Psoas muscle (tissue), 8 donors: ENCODE measurements around the gene AFAP1. TPM values are rescaled to one million over a fixed set of nuclear protein-coding genes. Genes with fewer than 3 reads are reported as not detected.

Experiments
- ATAC-seq, 4 donors: fragments of 200-7000 bp; cut with Tn5 transposase; one replicate each; pipeline ENCODE4 v1.9.1; 2020; ENCODE audit warnings: moderate library complexity in 3 of 4, mild to moderate bottlenecking in 2 of 4
- DNase-seq, 2 donors: peaks; one replicate each; pipeline ENCODE4 v3.0.0-alpha.2; 2020
- H3K27ac ChIP-seq: fragments of 200-600 bp; one replicate; pipeline ENCODE4 v1.8.0; 2022
- H3K27me3 ChIP-seq, 3 donors: fragments of 200-600 bp in 1 of 3; one replicate each; pipeline versions ENCODE4 v1.6.1 to v1.8.0; 2013 to 2022; ENCODE audit warnings: low read length in 2 of 3, mild to moderate bottlenecking in 2 of 3, moderate library complexity in 1 of 3; ENCODE audit not compliant: insufficient read depth in 3 of 3
- H3K36me3 ChIP-seq, 2 donors: fragments of 200-600 bp in 1 of 2; one replicate each; pipeline versions ENCODE4 v1.6.1 to v1.8.0; 2013 to 2022; ENCODE audit warnings: low read depth in 1 of 2, mild to moderate bottlenecking in 1 of 2, moderate library complexity in 1 of 2; ENCODE audit not compliant: insufficient read depth in 1 of 2
- H3K4me1 ChIP-seq: fragments of 200-600 bp; one replicate; pipeline ENCODE4 v1.8.0; 2022
- H3K4me3 ChIP-seq: fragments of 200-600 bp; one replicate; pipeline ENCODE4 v1.8.0; 2022; ENCODE audit warnings: mild to moderate bottlenecking
- H3K9me3 ChIP-seq: fragments of 200-600 bp; one replicate; pipeline ENCODE4 v1.8.0; 2022
- WGBS, 3 donors: extraction: QIAGEN DNeasy Blood & Tissue Kit; methylation state at CpG; one replicate each; pipeline versions ENCODE4 v1.1.6 to v1.1.7; 2013; 5-methylcytosine and 5-hydroxymethylcytosine counted together
- intact Hi-C, 2 donors: fragments of 100-400 bp; cut with DNase I; formaldehyde crosslinking; loops; one replicate each; pipeline versions ENCODE4 v1.11.0 to v1.14.2; 2022
- polyA plus RNA-seq, 3 donors: library from polyadenylated mRNA; stranded (reverse); fragments of 200-250 nt; gene quantifications; one replicate each; pipeline ENCODE4 v1.2.3, GENCODE V29; 2013
- total RNA-seq, 4 donors: library from RNA; stranded (reverse); fragmentation: NEBNext Ultra II Directional in 2 of 4; extraction: Animal tissue kit (Norgen Biotek cat#: 25700) in 2 of 4; gene quantifications; one replicate each; pipeline versions ENCODE4 v1.2.1 to v1.2.4, GENCODE V29; 2021 to 2023
- TF ChIP-seq, protein P1 (sequence below): fragments of 200-600 bp; IDR thresholded peaks from one replicate; pipeline ENCODE4 v1.8.0; 2022; ENCODE audit warnings: antibody characterized with exemption
- donor health status: healthy with polysubstance abuse.
- donor health status: DM: no; HTN: no; CAD: no; lungs with moderate emphysema.
- donor health status: Bipolar disorder and iron deficiency.
- donor health status: healthy.
- donor health status: DM: yes; HTN: yes; CAD: no.
- donor health status: DM: no; HTN: no; CAD: no.
- donor health status: DM: no; HTN: no; CAD: no.
- donor health status: DM: yes; HTN: yes; CAD: no.

Gene AFAP1
- total and polyA plus RNA-seq, 7 donors: 1.3 to 11.4 (median 2.6) TPM

DNA sequence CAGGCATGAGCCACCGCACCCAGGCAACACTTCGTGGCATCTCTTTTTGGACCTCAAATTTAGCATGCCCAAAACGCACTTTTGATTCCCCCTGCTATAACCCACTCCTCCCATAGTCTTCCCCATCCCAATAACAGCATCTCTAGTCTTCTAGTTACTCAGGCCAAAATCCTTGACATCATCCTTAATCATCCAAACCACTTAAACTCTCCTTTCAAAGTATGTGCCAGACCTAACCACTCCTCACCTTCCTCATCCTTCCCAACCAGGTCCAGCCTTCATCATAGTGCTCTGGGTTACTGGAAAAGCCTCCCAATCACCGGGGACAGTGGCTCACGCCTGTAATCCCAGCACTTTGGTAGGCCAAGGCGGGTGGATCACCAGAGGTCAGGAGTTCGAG, 41.9 kb downstream of the AFAP1 start:
- ATAC-seq (no peak), DNase-seq (no peak)
- H3K27me3 ChIP-seq: peaks cover 0 to under 1% (median 0%) of the 10 kb centered on the region in 3 donors
- H3K9me3 ChIP-seq: no peaks in the 10 kb centered on the region
- H3K36me3 ChIP-seq: no peaks in the 10 kb centered on the region
- intact Hi-C loops: no loop called here
- TF ChIP-seq, protein P1, sequence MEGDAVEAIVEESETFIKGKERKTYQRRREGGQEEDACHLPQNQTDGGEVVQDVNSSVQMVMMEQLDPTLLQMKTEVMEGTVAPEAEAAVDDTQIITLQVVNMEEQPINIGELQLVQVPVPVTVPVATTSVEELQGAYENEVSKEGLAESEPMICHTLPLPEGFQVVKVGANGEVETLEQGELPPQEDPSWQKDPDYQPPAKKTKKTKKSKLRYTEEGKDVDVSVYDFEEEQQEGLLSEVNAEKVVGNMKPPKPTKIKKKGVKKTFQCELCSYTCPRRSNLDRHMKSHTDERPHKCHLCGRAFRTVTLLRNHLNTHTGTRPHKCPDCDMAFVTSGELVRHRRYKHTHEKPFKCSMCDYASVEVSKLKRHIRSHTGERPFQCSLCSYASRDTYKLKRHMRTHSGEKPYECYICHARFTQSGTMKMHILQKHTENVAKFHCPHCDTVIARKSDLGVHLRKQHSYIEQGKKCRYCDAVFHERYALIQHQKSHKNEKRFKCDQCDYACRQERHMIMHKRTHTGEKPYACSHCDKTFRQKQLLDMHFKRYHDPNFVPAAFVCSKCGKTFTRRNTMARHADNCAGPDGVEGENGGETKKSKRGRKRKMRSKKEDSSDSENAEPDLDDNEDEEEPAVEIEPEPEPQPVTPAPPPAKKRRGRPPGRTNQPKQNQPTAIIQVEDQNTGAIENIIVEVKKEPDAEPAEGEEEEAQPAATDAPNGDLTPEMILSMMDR: no peak
- no peak overlapping the region for H3K27ac ChIP-seq
- no peak overlapping the region for H3K4me3 ChIP-seq
- H3K4me1 ChIP-seq: no peaks in the 10 kb centered on the region
- WGBS, 3 donors: 94 to 97% (median 95%) methylated on average over 7 of the region's 7 CpGs

DNA sequence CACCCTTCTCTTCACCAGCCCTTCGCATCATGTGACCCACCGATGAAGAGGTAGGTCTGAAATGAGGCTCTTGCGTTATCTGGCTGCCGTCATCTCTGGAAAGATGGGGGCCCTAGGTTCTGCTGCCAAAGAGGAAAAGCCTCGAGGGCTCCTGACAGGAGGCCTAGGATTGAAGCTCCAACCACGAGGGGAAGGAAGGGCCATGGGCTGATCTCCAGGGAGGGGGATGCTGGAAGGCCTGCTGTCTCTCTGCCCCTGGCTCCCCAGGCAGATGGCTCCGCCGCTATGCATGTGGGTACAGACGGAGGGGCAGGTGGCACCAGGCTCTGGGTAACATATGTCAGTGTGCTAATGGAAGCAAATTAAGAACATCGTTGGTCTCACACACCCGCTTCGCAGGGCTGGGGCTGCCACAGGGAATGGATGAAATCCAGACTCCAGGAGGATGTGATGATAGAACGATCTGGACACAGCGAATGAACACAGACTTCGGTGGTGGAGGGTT, 44.9 kb downstream of the AFAP1 start:
- 78 to 82% (median 80%) methylated on average over 15 of the region's 15 CpGs for WGBS, 3 donors
- no peak overlapping the region for H3K27ac ChIP-seq
- no peaks in the 10 kb centered on the region for H3K4me1 ChIP-seq

GRCh38 chr4:7894098-7894676, 45.5 kb downstream of the AFAP1 start:
- ATAC-seq: no peak
- no peaks in the 10 kb centered on the region for H3K4me1 ChIP-seq
- H3K9me3 ChIP-seq: no peaks in the 10 kb centered on the region
- no peak overlapping the region for H3K27ac ChIP-seq
- intact Hi-C loops: no loop called here
- H3K4me3 ChIP-seq: no peak overlapping the region
- H3K36me3 ChIP-seq: no peaks in the 10 kb centered on the region
- WGBS, 3 donors: 94 to 97% (median 96%) methylated on average over 12 of the region's 12 CpGs
- TF ChIP-seq, protein P1: no peak
- DNase-seq: no peak
- no peaks in the 10 kb centered on the region for H3K27me3 ChIP-seq

More for the DNA sequence above, 44.9 kb downstream of the AFAP1 start:
- TF ChIP-seq, protein P1: no peak
- H3K4me3 ChIP-seq: no peak overlapping the region
- H3K9me3 ChIP-seq: no peaks in the 10 kb centered on the region
- DNase-seq: no peak
- ATAC-seq: no peak
- H3K27me3 ChIP-seq: no peaks in the 10 kb centered on the region
- intact Hi-C loops: no loop called here
- H3K36me3 ChIP-seq: no peaks in the 10 kb centered on the region

- no peaks in the 10 kb centered on the region for H3K27me3 ChIP-seq
- WGBS, 3 donors: 89 to 96% (median 90%) methylated on average over 9 of the region's 9 CpGs
- DNase-seq: no peak
- no peaks in the 10 kb centered on the region for H3K9me3 ChIP-seq
- no peak overlapping the region for H3K4me3 ChIP-seq
- no peak overlapping the region for H3K27ac ChIP-seq
- intact Hi-C loops: no loop called here
- no peak for ATAC-seq
- TF ChIP-seq, protein P1: no peak
- no peaks in the 10 kb centered on the region for H3K4me1 ChIP-seq
- H3K36me3 ChIP-seq: no peaks in the 10 kb centered on the region
Observed at GRCh38 chr4:7893539-7893938, 46.1 kb downstream of the AFAP1 start.
